ENCODE results near the gene ZNF296.
A peak's percentile ranks its signal among the peaks of the same experiment; 100 is the strongest.

Gene ZNF296

GRCh38 chr19:45058622-45059159 lies 17.6 kb downstream of the ZNF296 start:
- TF ChIP-seq ISL1 (CRISPR knock-in tag; IDR thresholded peaks at IDR 0.05): no peak
- TF ChIP-seq ZNF70 (CRISPR knock-in tag; IDR thresholded peaks at IDR 0.05): no peak
- no peak for TF ChIP-seq CREB5 (CRISPR knock-in tag; IDR thresholded peaks at IDR 0.05; ENCODE audit: low read depth)
- TF ChIP-seq ZFP30 (CRISPR knock-in tag; IDR thresholded peaks at IDR 0.05): no peak
- TF ChIP-seq ZNF8 (CRISPR knock-in tag; IDR thresholded peaks at IDR 0.05): no peak
- TF ChIP-seq ZNF565 (CRISPR knock-in tag; conservative IDR thresholded peaks at IDR 0.05; ENCODE audit: low read depth): no peak
- TF ChIP-seq OSR1 (CRISPR knock-in tag; IDR thresholded peaks at IDR 0.05): no peak
- no peak for TF ChIP-seq ARNTL (CRISPR knock-in tag; IDR thresholded peaks at IDR 0.05; ENCODE audit: borderline replicate concordance, low read depth)
- no peak for TF ChIP-seq CSRNP3 (CRISPR knock-in tag; IDR thresholded peaks at IDR 0.05)
- TF ChIP-seq CSDC2 (CRISPR knock-in tag; IDR thresholded peaks at IDR 0.05): no peak
- no peak for TF ChIP-seq POU6F1 (CRISPR knock-in tag; IDR thresholded peaks at IDR 0.05; ENCODE audit: borderline replicate concordance, low read depth)
- TF ChIP-seq BACH2 (CRISPR knock-in tag; IDR thresholded peaks at IDR 0.05; ENCODE audit: borderline replicate concordance): no peak
- peak; percentile 7; the same call in 1 of the 3 replicates for ATAC-seq

- no peak for TF ChIP-seq OSR1 (CRISPR knock-in tag; IDR thresholded peaks at IDR 0.05)
- no peak for TF ChIP-seq ZC3H10 (CRISPR knock-in tag; IDR thresholded peaks at IDR 0.05)
- TF ChIP-seq BACH2 (CRISPR knock-in tag; IDR thresholded peaks at IDR 0.05; ENCODE audit: borderline replicate concordance): no peak
- TF ChIP-seq TCF4 (CRISPR knock-in tag; IDR thresholded peaks at IDR 0.05; ENCODE audit: borderline replicate concordance): no peak
- no peak for TF ChIP-seq TSHZ2 (CRISPR knock-in tag; IDR thresholded peaks at IDR 0.05)
- TF ChIP-seq PATZ1 (CRISPR knock-in tag; IDR thresholded peaks at IDR 0.05; ENCODE audit: borderline replicate concordance): no peak
- no peak for TF ChIP-seq ZFP3 (CRISPR knock-in tag; IDR thresholded peaks at IDR 0.05)
- no peak for ATAC-seq
Measured at GRCh38 chr19:45057444-45057843, 18.8 kb downstream of the ZNF296 start.

GRCh38 chr19:45056831-45057230 lies 19.4 kb downstream of the ZNF296 start:
- ATAC-seq: no peak
- TF ChIP-seq ZFP3 (CRISPR knock-in tag; IDR thresholded peaks at IDR 0.05): no peak
- no peak for TF ChIP-seq PATZ1 (CRISPR knock-in tag; IDR thresholded peaks at IDR 0.05; ENCODE audit: borderline replicate concordance)
- no peak for TF ChIP-seq CSRNP3 (CRISPR knock-in tag; IDR thresholded peaks at IDR 0.05)
- TF ChIP-seq BACH2 (CRISPR knock-in tag; IDR thresholded peaks at IDR 0.05; ENCODE audit: borderline replicate concordance): no peak
- TF ChIP-seq TOX (CRISPR knock-in tag; IDR thresholded peaks at IDR 0.05; ENCODE audit: borderline replicate concordance): no peak
- no peak for TF ChIP-seq ARNTL (CRISPR knock-in tag; IDR thresholded peaks at IDR 0.05; ENCODE audit: borderline replicate concordance, low read depth)
- TF ChIP-seq ZNF565 (CRISPR knock-in tag; conservative IDR thresholded peaks at IDR 0.05; ENCODE audit: low read depth): no peak
- TF ChIP-seq CSDC2 (CRISPR knock-in tag; IDR thresholded peaks at IDR 0.05): no peak
- no peak for TF ChIP-seq SNAI2 (CRISPR knock-in tag; IDR thresholded peaks at IDR 0.05)
- TF ChIP-seq TCF4 (CRISPR knock-in tag; IDR thresholded peaks at IDR 0.05; ENCODE audit: borderline replicate concordance): no peak
- no peak for TF ChIP-seq TSHZ2 (CRISPR knock-in tag; IDR thresholded peaks at IDR 0.05)

Measured in SK-N-SH treated with all-trans-retinoic acid at 6 μM for 48 hours (cell line).